ENCODE results near the gene WDR27.

WDR27 gene

GRCh38 chr6:169427856-169428255 is 274.0 kb downstream of the WDR27 start (continued):
- TF ChIP-seq ZNF621 (tag by site-specific recombination; IDR thresholded peaks at IDR 0.05) (no peak), ZNF26 (tag by site-specific recombination; IDR thresholded peaks at IDR 0.05) (no peak), ZNF513 (tag by site-specific recombination; IDR thresholded peaks at IDR 0.05) (no peak), ZSCAN4 (tag by site-specific recombination; IDR thresholded peaks at IDR 0.05) (no peak), ZBTB49 (tag by site-specific recombination; IDR thresholded peaks at IDR 0.05; ENCODE audit: low read depth) (no peak)

- ChIA-PET POLR2A (no interaction called here), CTCF (interaction anchor here (0.5 kb wide), 1 partner anchor 224 kb away, joined by 3 read pairs; no protein-coding TSS in a partner anchor)
- Histone ChIP-seq H3K4me1 (ENCODE audit: control insufficient read depth, insufficient read depth, low read length) (no peaks in the 10 kb centered on the region), H3K36me3 (ENCODE audit: control insufficient read depth in 2 of 2, insufficient read depth in 1 of 2, low read length in 2 of 2) (no peaks in the 10 kb centered on the region), H3K27ac (ENCODE audit: extremely low read depth, low read depth, low read length) (no peak overlapping the region), H3K9me3 (ENCODE audit: control insufficient read depth, insufficient read depth, low read depth, low read length) (no peaks in the 10 kb centered on the region), H3K4me3 (ENCODE audit: low read depth, low read length) (no peak overlapping the region)
- TF ChIP-seq HIC1 (tag by site-specific recombination; IDR thresholded peaks at IDR 0.05) (no peak), MEIS1 (CRISPR knock-in tag; IDR thresholded peaks at IDR 0.05; ENCODE audit: borderline replicate concordance) (no peak), KLF16 (tag by site-specific recombination; IDR thresholded peaks at IDR 0.05) (no peak), WT1 (tag by site-specific recombination; IDR thresholded peaks at IDR 0.05) (no peak), ZNF416 (tag by site-specific recombination; IDR thresholded peaks at IDR 0.05) (no peak), GLI4 (tag by site-specific recombination; IDR thresholded peaks at IDR 0.05) (no peak), ZNF514 (tag by site-specific recombination; IDR thresholded peaks at IDR 0.05) (no peak), ZNF114 (tag by site-specific recombination; IDR thresholded peaks at IDR 0.05) (no peak), REST (tag by site-specific recombination; IDR thresholded peaks at IDR 0.05) (no peak), ZNF155 (tag by site-specific recombination; IDR thresholded peaks at IDR 0.05) (no peak), ZNF214 (tag by site-specific recombination; IDR thresholded peaks at IDR 0.05; ENCODE audit: borderline replicate concordance) (no peak), ZNF433 (tag by site-specific recombination; IDR thresholded peaks at IDR 0.05; ENCODE audit: low read depth) (no peak), FEZF1 (tag by site-specific recombination; IDR thresholded peaks at IDR 0.05) (no peak), ZBTB17 (tag by site-specific recombination; IDR thresholded peaks at IDR 0.05) (no peak), ZNF639 (tag by site-specific recombination; IDR thresholded peaks at IDR 0.05) (no peak), ZNF555 (tag by site-specific recombination; conservative IDR thresholded peaks at IDR 0.05) (no peak), KLF1 (tag by site-specific recombination; IDR thresholded peaks at IDR 0.05) (no peak), YY2 (tag by site-specific recombination; IDR thresholded peaks at IDR 0.05) (no peak), ZNF521 (tag by site-specific recombination; IDR thresholded peaks at IDR 0.05) (no peak)
Measured at GRCh38 chr6:169426611-169427010, 275.2 kb downstream of the WDR27 start.

All from HEK293 (cell line).